GM06990 (cell line): Measurements from ENCODE around the gene ORM2.
"Not testable (repeated sequence)": the region's sequence is repeated elsewhere in the genome, so short reads cannot be mapped to it uniquely, and the experiment has no call there.

ENCODE experiments used
- DNase-seq: peaks from one replicate; pipeline ENCODE4 v3.0.0-alpha.2; 2011; ENCODE audit not compliant: insufficient read length; ENCODE audit errors: extremely low read depth
- H3K27me3 ChIP-seq: replicated peaks from 2 replicates; pipeline ENCODE4 v1.6.0; 2011; ENCODE audit warnings: low read length; ENCODE audit not compliant: control insufficient read depth, insufficient read depth
- H3K36me3 ChIP-seq: 2 replicates; pipeline ENCODE4 v1.5.1; 2011; ENCODE audit warnings: low read length; ENCODE audit not compliant: control insufficient read depth, insufficient read depth
- H3K4me3 ChIP-seq: replicated peaks from 2 replicates; pipeline ENCODE4 v1.5.1; 2011; ENCODE audit warnings: low read depth, mild to moderate bottlenecking, control low read depth, low read length
- CTCF ChIP-seq: IDR thresholded peaks from 2 replicates; pipeline ENCODE4 v1.5.1; 2011; ENCODE audit warnings: low read length, control low read depth, mild to moderate bottlenecking, inconsistent platforms; ENCODE audit not compliant: insufficient read depth, poor library complexity, severe bottlenecking

Gene ORM2

GRCh38 chr9:114329625-114330022 lies at the start of gene ORM2:
ORM2 (plus strand) TSS chr9:114329869; CDS start chr9:114329905, 36 bp downstream.
- not testable (repeated sequence) for H3K4me3 ChIP-seq, H3K27me3 ChIP-seq, DNase-seq, H3K36me3 ChIP-seq

- H3K4me3 ChIP-seq = no peak overlapping the region
- TF ChIP-seq CTCF = no peak
- no peak for DNase-seq
- no peaks in the 10 kb centered on the region; the same call in 1 of the 2 replicates for H3K27me3 ChIP-seq
- no peaks in the 10 kb centered on the region for H3K36me3 ChIP-seq
Observed at GRCh38 chr9:114280636-114281472, 48.8 kb upstream of the ORM2 start.

- Histone ChIP-seq H3K4me3 (no peak overlapping the region), H3K36me3 (no peaks in the 10 kb centered on the region), H3K27me3 (no peaks in the 10 kb centered on the region; the same call in 1 of the 2 replicates)
- no peak for TF ChIP-seq CTCF
- no peak for DNase-seq
Observed at GRCh38 chr9:114281473-114282103, 48.1 kb upstream of the ORM2 start.

- no peak for TF ChIP-seq CTCF
- H3K36me3 ChIP-seq = no peaks in the 10 kb centered on the region
Observed at GRCh38 chr9:114282104-114282485, 47.6 kb upstream of the ORM2 start.

GRCh38 chr9:114282507-114282906 lies 47.2 kb upstream of the ORM2 start:
- DNase-seq = no peak
- H3K4me3 ChIP-seq = no peak overlapping the region
- TF ChIP-seq CTCF = no peak
- H3K27me3 ChIP-seq = no peaks in the 10 kb centered on the region; the same call in 1 of the 2 replicates
- H3K36me3 ChIP-seq = no peaks in the 10 kb centered on the region

More at GRCh38 chr9:114282104-114282485, 47.6 kb upstream of the ORM2 start:
- DNase-seq = no peak
- Histone ChIP-seq H3K4me3 (no peak overlapping the region), H3K27me3 (no peaks in the 10 kb centered on the region; the same call in 1 of the 2 replicates)

GRCh38 chr9:114282926-114283325 lies 46.7 kb upstream of the ORM2 start:
- Histone ChIP-seq H3K4me3 (no peak overlapping the region), H3K36me3 (no peaks in the 10 kb centered on the region), H3K27me3 (no peaks in the 10 kb centered on the region; the same call in 1 of the 2 replicates)
- TF ChIP-seq CTCF = no peak
- no peak for DNase-seq
